ENCODE measurements around the gene HHIPL1. TPM values are rescaled to one million over a fixed set of nuclear protein-coding genes. Genes with fewer than 3 reads are reported as not detected.

Gene HHIPL1
- total RNA-seq, 1 donor = 4.4 TPM

DNA sequence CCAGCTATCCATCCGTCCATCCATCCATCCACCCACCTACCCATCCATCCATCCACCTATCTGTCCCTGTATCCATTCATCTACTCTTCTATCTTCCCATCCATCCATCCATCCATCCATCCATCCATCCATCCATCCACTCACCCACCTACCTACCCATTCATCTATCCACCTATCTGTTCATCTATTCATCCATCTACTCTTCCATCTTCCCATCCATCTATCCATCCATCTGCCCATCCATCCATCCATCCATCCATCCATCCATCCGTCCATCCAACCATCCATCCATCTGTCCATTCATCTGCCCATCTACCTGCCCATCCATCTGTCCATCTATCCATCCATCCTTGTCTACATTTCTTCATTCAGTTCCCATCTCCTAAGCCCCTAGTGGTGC is 17.8 kb upstream of the HHIPL1 start:
- DNase-seq (ENCODE audit: low read depth) = no peak
- H3K4me3 ChIP-seq (ENCODE audit: low read depth, low read length) = no peak overlapping the region
- TF ChIP-seq, protein P1, sequence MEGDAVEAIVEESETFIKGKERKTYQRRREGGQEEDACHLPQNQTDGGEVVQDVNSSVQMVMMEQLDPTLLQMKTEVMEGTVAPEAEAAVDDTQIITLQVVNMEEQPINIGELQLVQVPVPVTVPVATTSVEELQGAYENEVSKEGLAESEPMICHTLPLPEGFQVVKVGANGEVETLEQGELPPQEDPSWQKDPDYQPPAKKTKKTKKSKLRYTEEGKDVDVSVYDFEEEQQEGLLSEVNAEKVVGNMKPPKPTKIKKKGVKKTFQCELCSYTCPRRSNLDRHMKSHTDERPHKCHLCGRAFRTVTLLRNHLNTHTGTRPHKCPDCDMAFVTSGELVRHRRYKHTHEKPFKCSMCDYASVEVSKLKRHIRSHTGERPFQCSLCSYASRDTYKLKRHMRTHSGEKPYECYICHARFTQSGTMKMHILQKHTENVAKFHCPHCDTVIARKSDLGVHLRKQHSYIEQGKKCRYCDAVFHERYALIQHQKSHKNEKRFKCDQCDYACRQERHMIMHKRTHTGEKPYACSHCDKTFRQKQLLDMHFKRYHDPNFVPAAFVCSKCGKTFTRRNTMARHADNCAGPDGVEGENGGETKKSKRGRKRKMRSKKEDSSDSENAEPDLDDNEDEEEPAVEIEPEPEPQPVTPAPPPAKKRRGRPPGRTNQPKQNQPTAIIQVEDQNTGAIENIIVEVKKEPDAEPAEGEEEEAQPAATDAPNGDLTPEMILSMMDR (IDR thresholded peaks at IDR 0.05; ENCODE audit: insufficient read depth, low read length) = no peak

DNA sequence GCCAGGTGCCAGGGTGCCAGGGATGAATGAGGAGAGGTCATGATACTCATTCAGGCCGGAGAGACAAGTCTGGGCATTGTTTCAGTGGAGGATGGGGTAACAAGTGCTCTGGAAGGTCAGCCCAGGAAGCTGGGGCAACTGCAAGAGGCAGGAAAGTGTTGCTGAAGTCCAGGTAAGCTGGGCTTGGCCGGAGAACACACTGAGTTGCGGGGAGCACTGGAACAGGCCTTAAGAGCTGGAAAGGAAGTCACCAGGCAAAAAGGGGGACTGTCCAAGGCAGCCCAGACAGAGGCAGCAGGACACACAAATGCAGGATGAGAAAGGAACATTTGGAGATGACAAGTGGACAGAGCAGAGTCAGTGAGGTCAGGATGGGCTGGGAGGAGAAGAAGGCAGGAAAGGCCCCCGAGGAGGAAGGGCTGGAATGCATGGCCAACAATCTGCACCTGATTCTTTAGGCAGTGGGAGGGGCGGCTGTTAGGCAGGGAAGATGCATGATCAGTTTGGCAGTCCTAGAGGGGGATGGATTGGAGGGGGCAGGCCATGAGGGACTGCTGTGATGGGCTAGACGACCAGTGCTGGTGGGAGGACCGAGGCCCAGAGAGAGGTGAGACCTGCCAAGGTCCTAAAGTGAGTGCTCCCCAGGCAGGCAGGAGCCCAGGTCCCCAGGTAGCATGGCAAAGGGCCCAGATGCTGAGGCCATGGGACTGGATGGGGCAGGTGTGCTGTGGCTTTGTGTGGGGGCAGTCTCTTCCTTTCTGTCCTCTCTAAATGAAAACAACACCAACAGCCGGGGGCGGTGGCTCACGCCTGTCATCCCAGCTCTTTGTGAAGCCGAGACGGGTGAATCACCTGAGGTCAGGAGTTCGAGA is 17.2 kb upstream of the HHIPL1 start:
- no peak overlapping the region for H3K4me3 ChIP-seq (ENCODE audit: low read depth, low read length)
- DNase-seq (ENCODE audit: low read depth) = no peak
- TF ChIP-seq, protein P1 (IDR thresholded peaks at IDR 0.05; ENCODE audit: insufficient read depth, low read length) = no peak

DNA sequence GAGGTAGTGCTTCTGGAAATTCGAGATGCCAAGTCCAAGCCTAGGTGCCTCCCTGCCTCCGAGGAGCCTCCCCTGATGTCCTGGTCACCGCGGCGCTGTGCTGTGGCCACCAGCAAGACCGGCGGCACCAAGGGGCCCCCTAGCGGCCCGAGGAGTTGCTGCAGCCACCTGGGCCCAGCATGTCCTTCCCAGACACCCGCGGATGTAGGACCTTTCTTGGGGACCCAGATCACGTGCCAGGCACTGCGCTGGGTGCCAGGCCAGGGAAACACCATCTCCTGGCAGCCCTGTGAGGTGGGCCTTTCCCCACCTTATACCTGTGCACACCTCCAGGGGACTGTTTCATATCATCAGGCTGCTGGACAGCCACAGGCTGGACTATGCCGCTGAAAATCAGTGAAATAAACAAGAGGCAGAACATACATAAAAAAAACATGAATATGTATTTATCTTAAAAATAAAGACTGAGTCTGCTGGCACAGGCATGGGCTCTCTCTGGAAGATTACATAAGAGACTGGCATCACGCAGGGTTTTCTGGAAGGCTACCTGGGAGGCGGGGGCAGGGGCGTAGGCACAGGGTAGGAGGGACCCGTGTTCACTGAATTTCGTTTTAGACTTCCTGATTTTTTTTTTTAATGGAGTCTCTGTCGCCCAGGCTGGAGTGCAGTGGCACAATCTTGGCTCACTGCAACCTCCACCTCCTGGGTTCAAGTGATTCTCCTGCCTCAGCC is 15.9 kb upstream of the HHIPL1 start:
- TF ChIP-seq, protein P1 (IDR thresholded peaks at IDR 0.05; ENCODE audit: insufficient read depth, low read length) = peak; percentile 96
- no peak overlapping the region for H3K4me3 ChIP-seq (ENCODE audit: low read depth, low read length)
- peak; percentile 62 for DNase-seq (ENCODE audit: low read depth)

DNA sequence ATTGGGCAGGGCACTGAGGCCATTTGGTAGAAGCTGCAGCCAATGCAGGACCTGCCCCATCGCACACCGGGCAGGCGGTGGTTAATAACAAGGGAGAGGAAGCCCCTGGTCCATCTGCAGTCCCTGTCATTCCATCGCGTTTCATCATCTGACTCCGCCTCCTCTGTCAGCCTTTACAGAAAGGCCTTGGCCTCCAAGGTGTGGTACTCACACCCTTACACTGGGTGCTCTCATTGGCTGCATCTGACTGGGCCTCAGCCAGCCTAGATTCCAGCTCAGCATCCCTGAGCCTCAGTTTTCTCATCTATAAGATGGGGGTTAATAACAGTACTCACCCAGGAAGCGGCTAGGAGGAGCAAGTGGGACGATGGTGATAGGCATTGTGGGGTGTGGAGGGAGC is 14.7 kb upstream of the HHIPL1 start:
- H3K4me3 ChIP-seq (ENCODE audit: low read depth, low read length) = no peak overlapping the region
- TF ChIP-seq, protein P1 (IDR thresholded peaks at IDR 0.05; ENCODE audit: insufficient read depth, low read length) = no peak
- no peak for DNase-seq (ENCODE audit: low read depth)

DNA sequence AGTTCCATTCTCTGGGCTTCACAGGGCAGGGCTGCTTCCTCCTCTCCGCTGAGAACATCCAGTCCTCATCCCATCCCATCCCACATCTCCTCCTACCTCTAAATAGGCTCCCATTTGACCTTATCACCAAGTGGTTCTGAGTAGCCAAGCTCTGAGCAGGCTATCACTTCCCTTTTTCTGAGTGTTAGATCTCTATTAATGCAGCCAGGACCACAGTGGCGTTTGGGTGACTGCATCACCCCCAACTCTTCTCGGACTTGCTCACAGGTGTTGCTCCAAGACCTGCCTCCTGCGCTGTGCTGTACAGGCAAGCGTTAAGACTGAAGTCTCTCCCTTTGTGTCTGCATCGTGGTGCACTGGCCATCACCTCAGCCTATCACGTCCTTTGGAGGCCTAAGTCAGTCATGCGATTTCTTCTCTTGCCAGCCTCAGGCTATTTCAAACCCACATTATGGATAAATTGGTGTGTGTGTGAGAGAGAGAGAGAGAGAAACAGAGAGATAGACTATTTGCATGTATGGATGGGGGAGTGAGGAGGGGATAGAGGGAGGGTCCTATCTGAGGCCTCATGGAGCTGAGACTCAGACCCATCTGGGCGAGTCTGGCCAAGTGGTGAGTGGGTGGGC is 12.4 kb upstream of the HHIPL1 start:
- DNase-seq (ENCODE audit: low read depth) = no peak
- H3K4me3 ChIP-seq (ENCODE audit: low read depth, low read length) = no peak overlapping the region
- TF ChIP-seq, protein P1 (IDR thresholded peaks at IDR 0.05; ENCODE audit: insufficient read depth, low read length) = no peak

DNA sequence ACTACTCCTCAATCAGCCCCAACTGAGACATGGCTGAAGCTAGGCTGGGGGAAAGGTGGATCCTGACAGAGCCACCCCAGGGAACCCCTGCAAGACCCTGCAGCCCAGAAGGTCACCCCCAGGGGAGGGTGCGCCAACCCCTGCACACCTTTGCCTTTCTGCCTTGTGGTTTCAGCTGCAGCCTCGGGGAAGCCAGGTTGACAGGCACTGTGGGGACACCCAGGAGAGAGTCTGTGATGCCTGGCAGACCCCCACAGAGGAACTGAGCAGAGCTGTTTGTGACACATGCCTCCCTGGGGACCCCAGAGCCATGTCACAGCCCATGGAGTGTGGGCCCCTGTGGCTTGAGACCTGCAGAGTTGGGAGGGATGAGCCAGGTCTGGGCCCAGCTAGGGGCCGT is 11.8 kb upstream of the HHIPL1 start:
- TF ChIP-seq, protein P1 (IDR thresholded peaks at IDR 0.05; ENCODE audit: insufficient read depth, low read length) = no peak
- DNase-seq (ENCODE audit: low read depth) = no peak
- H3K4me3 ChIP-seq (ENCODE audit: low read depth, low read length) = no peak overlapping the region

Measured in fibroblast of the aortic adventitia (primary cell).